Dedifferentiated amniotic fluid mesenchymal stem cell (primary cell): ENCODE results near the gene ANKRD1.
"Not testable (repeated sequence)": the region's sequence is repeated elsewhere in the genome, so short reads cannot be mapped to it uniquely, and the experiment has no call there.

Experiments
- DNase-seq: peaks from one replicate; pipeline ENCODE4 v3.0.0-alpha.2; 2016; ENCODE audit errors: extremely low spot score

ANKRD1 gene

DNA sequence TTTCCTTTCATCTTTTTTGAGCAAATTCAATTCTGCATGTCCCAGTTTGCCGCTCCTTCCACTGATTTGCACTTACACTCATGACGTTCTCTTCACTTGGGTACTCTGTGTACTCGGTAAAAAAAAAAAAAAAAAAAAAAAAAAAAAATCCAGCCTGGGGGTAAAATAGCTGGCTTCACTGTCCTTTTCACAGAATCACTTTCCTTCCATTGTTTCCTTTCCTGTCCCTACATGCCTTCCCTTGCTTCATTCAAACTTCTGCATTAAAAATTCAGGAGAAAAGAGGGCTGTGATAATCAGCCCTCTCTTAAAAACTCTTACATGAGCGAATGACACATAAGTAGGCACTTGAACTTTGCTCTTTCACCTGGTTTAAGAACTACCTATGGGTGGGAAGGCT lies 8.7 kb downstream of the ANKRD1 start:
- no peak for DNase-seq

- DNase-seq = peak; percentile 87
Observed at GRCh38 chr10:90911133-90912051, 9.5 kb downstream of the ANKRD1 start.

- no peak for DNase-seq
Observed at GRCh38 chr10:90906596-90906995, 14.3 kb downstream of the ANKRD1 start.

DNA sequence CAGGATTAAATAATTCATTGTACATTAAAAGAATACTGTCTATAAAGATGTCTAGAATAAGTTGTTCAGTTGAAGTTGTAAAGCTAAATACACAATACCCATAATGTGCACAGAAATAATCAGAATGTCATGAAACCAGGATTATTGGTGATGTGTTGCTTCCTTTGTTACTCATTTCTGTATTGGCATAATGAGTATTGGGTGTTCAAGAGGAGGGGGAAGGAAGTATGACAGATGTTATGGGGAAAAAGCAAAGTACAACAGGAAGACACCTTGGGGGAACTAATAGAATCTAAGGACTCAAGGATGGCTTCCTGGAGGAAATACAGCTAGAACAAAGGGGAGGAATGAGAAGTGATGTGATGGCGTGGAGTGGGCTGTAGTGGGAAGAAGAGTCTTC lies 15.0 kb downstream of the ANKRD1 start:
- DNase-seq = no peak

- DNase-seq = not testable (repeated sequence)
Observed at GRCh38 chr10:90896916-90897315, 24.0 kb downstream of the ANKRD1 start.

GRCh38 chr10:90893190-90893589 lies 27.7 kb downstream of the ANKRD1 start:
- DNase-seq = no peak

- DNase-seq = no peak
Observed at GRCh38 chr10:90890347-90890746, 30.5 kb downstream of the ANKRD1 start.

- no peak for DNase-seq
Observed at GRCh38 chr10:90889636-90890035, 31.3 kb downstream of the ANKRD1 start.

DNA sequence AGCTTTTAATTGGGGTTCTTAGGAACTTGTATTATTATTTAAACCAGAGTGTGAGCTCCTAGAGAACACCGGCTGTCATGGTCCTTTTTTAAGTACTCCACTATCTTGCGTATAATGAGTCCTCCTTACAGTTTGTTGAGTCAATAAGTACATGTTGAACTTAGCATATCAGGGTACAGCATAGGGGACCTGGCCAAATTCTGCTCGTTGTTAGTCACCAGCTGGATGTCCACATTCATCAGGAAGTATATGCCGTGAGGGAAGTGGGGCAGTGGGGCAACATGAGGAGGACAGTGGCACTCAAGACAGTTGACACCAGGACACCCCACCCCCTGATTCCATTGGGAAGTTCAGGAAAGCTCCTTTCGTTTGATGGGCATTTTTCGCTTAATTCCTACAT lies 32.5 kb downstream of the ANKRD1 start:
- no peak for DNase-seq

- no peak for DNase-seq
Observed at GRCh38 chr10:90887555-90887954, 33.3 kb downstream of the ANKRD1 start.

- DNase-seq = peak; percentile 62
Observed at GRCh38 chr10:90885176-90885575, 35.7 kb downstream of the ANKRD1 start.

DNA sequence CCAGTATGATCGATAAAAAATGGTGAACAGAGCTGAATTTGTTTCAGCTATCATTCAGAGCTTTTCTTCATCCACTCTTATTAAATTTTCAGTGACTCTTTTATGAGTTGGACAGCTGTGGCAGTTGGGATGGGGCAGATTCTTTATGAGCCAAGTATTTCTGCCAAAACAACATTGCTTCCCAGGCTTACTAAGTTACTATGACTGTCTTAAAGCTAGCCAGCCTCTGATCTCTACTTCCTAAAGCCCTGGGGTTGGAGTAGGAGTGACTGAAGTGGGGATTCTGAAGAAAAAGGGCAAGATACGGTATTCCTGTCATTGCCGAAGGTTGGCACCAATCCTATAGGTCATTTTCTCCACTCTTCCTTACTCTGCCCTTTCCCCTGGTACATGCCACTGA lies 36.5 kb downstream of the ANKRD1 start:
- DNase-seq = peak; percentile 31

- peak; percentile 36 for DNase-seq
Observed at GRCh38 chr10:90880059-90880719, 40.7 kb downstream of the ANKRD1 start.

- DNase-seq = no peak
Observed at GRCh38 chr10:90879062-90879461, 41.8 kb downstream of the ANKRD1 start.

DNA sequence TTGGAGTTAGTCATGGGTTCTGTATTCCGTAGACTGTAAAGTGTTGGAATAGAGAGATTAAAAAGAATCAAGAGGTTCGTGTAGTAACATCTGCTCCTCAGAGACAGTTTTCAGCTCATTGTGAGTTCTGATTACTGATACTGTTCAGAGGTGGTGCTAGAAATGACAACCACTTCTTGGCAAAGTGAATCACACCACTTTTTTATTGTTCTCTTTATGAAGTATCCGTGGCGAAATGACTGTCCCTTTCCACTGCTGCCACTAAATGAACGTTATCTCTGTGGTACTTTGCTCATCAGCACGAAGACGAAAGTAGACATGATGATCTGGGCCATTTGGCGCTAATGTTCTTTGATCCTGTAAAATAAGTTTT lies 48.3 kb downstream of the ANKRD1 start:
- no peak for DNase-seq

- peak; percentile 77 for DNase-seq
Observed at GRCh38 chr10:90871766-90872647, 48.9 kb downstream of the ANKRD1 start, which contains the start of gene RPP30. Gene RPP30 (plus strand): TSS chr10:90871974. CDS start chr10:90871987, 13 bp downstream.

- DNase-seq = peak; percentile 72
Observed at GRCh38 chr10:90871279-90871765, 49.6 kb downstream of the ANKRD1 start.

DNA sequence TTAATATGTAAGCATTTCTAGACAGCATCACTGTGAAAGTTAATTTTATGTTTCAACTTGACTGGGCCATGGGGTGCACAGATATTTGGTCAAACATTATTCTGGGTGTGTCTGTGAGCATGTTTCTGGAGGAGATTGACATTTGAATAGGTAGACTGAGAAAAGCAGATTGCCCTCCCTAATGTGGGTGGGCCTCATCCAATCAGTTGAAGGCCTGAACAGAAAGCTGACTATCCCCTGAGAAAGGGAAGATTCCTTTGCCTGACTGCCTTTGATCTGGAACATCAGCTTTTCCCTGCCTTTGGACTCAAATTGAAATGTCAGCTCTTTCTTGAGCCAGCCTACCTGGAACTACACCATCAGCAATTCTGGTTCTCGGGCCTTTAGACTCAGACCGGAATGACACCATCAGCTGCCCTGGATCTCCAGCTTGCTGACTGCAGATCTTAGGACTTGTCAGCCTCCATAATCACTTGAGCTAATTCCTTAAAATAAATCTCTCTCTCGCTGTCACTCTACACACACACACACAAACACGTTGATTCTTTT lies 54.8 kb downstream of the ANKRD1 start:
- no peak for DNase-seq

GRCh38 chr10:90865401-90865800 lies 55.5 kb downstream of the ANKRD1 start:
- DNase-seq = no peak

DNA sequence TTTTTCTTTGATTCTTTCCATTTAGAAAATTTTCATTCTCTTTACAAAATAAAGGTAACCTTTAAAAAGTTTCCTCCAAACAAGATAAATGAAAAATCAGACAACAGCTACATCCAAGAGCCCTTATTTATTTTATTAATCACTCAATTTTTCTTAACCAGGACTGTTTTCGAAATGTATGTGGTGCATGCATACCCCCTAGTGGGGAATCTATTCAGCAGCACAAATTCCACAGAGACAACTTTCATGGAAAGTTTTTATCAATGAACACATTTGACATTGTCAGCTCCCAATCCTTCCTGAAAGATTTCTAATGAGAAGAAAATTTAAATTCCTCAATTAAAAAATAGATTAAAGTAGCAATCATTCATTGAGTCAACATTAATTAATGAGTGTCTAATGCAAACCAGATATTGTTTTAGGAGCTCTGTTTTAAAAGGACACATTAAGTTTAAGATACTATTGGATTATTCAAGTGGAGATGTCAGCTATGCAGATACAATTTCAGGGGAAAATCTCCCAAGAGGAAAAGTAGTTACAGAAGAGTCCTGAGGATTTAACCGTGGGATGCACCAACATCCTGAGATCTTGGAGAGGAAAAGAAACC lies 57.9 kb downstream of the ANKRD1 start:
- DNase-seq = peak; percentile 53
